Hepatocyte (in vitro differentiated cells): ENCODE measurements around the gene PTH1R. TPM values are rescaled to one million over a fixed set of nuclear protein-coding genes. Genes with fewer than 3 reads are reported as not detected.
A peak's percentile ranks its signal among the peaks of the same experiment; 100 is the strongest.

Experiments
- DNase-seq: peaks from one replicate; pipeline ENCODE4 v3.0.0-alpha.2; 2016; ENCODE audit warnings: low spot score
- H2AFZ ChIP-seq: fragments of 200-600 bp; sonication (generic); 2 replicates; pipeline ENCODE4 v1.6.0; 2016; ENCODE audit warnings: antibody characterized with exemption, mild to moderate bottlenecking
- H3K27ac ChIP-seq: fragments of 200-600 bp; sonication (generic); 2 replicates; pipeline ENCODE4 v1.5.1; 2016; ENCODE audit warnings: mild to moderate bottlenecking
- H3K27me3 ChIP-seq: fragments of 200-600 bp; sonication (generic); 2 replicates; pipeline ENCODE4 v1.6.1; 2016
- H3K36me3 ChIP-seq: fragments of 200-600 bp; sonication (generic); replicated peaks from 2 replicates; pipeline ENCODE4 v1.5.1; 2016; ENCODE audit warnings: low read depth; ENCODE audit not compliant: insufficient read depth
- H3K4me1 ChIP-seq: fragments of 200-600 bp; sonication (generic); 2 replicates; pipeline ENCODE4 v1.5.1; 2016; ENCODE audit warnings: mild to moderate bottlenecking, moderate library complexity; ENCODE audit not compliant: insufficient read depth
- H3K4me2 ChIP-seq: fragments of 200-600 bp; sonication (generic); 2 replicates; pipeline ENCODE4 v1.6.0; 2016
- H3K4me3 ChIP-seq: fragments of 200-600 bp; sonication (generic); 2 replicates; pipeline ENCODE4 v1.5.1; 2016; ENCODE audit warnings: mild to moderate bottlenecking
- H3K79me2 ChIP-seq: fragments of 200-600 bp; sonication (generic); 2 replicates; pipeline ENCODE4 v1.6.0; 2017; ENCODE audit warnings: mild to moderate bottlenecking
- H3K9me2 ChIP-seq: fragments of 200-600 bp; sonication (generic); replicated peaks from 2 replicates; pipeline ENCODE4 v1.6.0; 2017; ENCODE audit warnings: mild to moderate bottlenecking; ENCODE audit not compliant: insufficient read depth
- H3K9me3 ChIP-seq: fragments of 200-600 bp; sonication (generic); 2 replicates; pipeline ENCODE4 v1.5.1; 2016; ENCODE audit warnings: low read depth, mild to moderate bottlenecking
- H4K20me1 ChIP-seq: fragments of 200-600 bp; sonication (generic); 2 replicates; pipeline ENCODE4 v1.6.0; 2016; ENCODE audit warnings: mild to moderate bottlenecking; ENCODE audit not compliant: insufficient read depth, poor library complexity, severe bottlenecking
- CTCF ChIP-seq: fragments of 200-600 bp; sonication (generic); IDR thresholded peaks from 2 replicates; pipeline ENCODE4 v1.5.1; 2016; ENCODE audit warnings: antibody characterized with exemption, mild to moderate bottlenecking; ENCODE audit not compliant: poor library complexity
- EZH2 ChIP-seq: fragments of 200-600 bp; sonication (generic); IDR thresholded peaks from 2 replicates; pipeline ENCODE4 v1.6.1; 2016; ENCODE audit warnings: antibody characterized with exemption, mild to moderate bottlenecking, borderline replicate concordance
- EZH2phosphoT487 ChIP-seq: fragments of 200-600 bp; sonication (generic); IDR thresholded peaks from one replicate; pipeline ENCODE4 v1.6.1; 2018; ENCODE audit warnings: antibody characterized with exemption, mild to moderate bottlenecking, low read depth, moderate library complexity; ENCODE audit not compliant: unreplicated experiment, severe bottlenecking
- WGBS: methylation state at CpG from one replicate; pipeline ENCODE4 v1.1.6; 2016; ENCODE audit warnings: low lambda C conversion rate; ENCODE audit errors: missing lambda C conversion rate; 5-methylcytosine and 5-hydroxymethylcytosine counted together
- polyA plus RNA-seq: library from polyadenylated mRNA; unstranded; fragments of >200 nt; fragmentation: Nextera tagmentation; extraction: Ambion mirVana; gene quantifications from 2 replicates; pipeline ENCODE4 v1.2.1, GENCODE V29; 2016
- total RNA-seq: library from RNA; depleted of rRNA; stranded (reverse); fragments of >200 nt; gene quantifications from 2 replicates; pipeline ENCODE4 v1.2.3, GENCODE V29; 2014

PTH1R gene
- total and polyA plus RNA-seq, 2 experiments from 2014 or later = 14.5 to 31.0 TPM

DNA sequence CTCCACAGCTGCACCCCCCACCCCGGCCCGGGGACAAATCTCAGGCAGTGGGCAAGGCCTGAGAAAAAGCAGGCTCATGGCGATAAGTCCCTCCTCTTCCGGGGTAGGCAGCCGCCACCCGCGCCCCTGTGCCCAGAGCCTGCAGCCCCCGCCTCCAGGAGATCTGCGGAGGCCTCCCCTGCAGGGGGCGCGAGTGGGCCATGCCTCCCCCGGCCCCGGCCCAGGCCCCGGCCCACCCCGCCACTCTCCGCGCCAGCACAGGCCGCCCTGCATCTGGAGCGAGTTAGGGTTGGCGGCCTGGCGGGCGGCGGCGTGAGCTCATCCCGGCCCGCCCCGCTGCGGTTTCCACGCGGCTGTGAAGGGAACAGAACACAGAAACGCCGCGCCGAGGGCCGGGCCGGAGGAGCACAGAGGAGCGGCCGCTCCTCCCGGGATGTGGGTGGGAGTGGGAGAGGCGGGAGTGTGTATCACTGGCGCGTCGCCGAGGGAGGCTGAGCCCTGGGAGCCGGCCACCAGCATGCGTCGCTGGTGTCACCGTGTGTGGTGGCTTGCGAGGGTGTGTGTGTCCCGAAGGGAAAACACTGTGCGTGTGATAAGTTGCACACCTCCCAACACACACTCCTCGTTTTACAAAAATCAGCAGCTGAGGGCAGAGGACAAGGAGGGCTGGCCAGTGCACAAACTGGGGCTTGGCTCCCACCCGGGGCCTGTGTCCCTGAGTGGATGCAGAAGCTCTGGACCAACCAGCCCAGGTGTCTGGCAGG, 31.5 kb upstream of the PTH1R start:
- peak overlapping the region; percentile 94 for H3K4me2 ChIP-seq

GRCh38 chr3:46846624-46847542, 30.6 kb upstream of the PTH1R start:
- H3K27ac ChIP-seq = peak overlapping the region; percentile 96
- no peak overlapping the region for H3K4me3 ChIP-seq
- no peaks in the 10 kb centered on the region for H3K79me2 ChIP-seq
- H4K20me1 ChIP-seq = no peaks in the 10 kb centered on the region
- H3K9me2 ChIP-seq = no peaks in the 10 kb centered on the region
- no peaks in the 10 kb centered on the region for H3K36me3 ChIP-seq
- peaks cover 45% of the 10 kb centered on the region for H3K4me1 ChIP-seq
- no peaks in the 10 kb centered on the region for H3K27me3 ChIP-seq
- peak overlapping the region; percentile 94 for H3K4me2 ChIP-seq
- TF ChIP-seq EZH2phosphoT487 (no peak), EZH2 (no peak), CTCF (no peak)
- 92% methylated on average over 9 of the region's 9 CpGs for WGBS
- peak overlapping the region; percentile 97 for H2AFZ ChIP-seq
- H3K9me3 ChIP-seq = peaks cover 4% of the 10 kb centered on the region
- DNase-seq = no peak

More for the DNA sequence above, 31.5 kb upstream of the PTH1R start:
- no peaks in the 10 kb centered on the region for H4K20me1 ChIP-seq
- peak overlapping the region; percentile 96 for H3K27ac ChIP-seq
- TF ChIP-seq CTCF (peak; percentile 62), EZH2 (no peak), EZH2phosphoT487 (no peak)
- peak overlapping the region; percentile 40 for H3K4me3 ChIP-seq
- no peaks in the 10 kb centered on the region for H3K27me3 ChIP-seq
- no peaks in the 10 kb centered on the region for H3K36me3 ChIP-seq
- H2AFZ ChIP-seq = peak overlapping the region; percentile 97
- 26% methylated on average over 30 of the region's 53 CpGs for WGBS
- no peaks in the 10 kb centered on the region for H3K9me2 ChIP-seq
- peaks cover 10% of the 10 kb centered on the region for H3K9me3 ChIP-seq
- H3K4me1 ChIP-seq = peaks cover 45% of the 10 kb centered on the region
- DNase-seq = peak; percentile 92
- H3K79me2 ChIP-seq = no peaks in the 10 kb centered on the region

- H3K9me3 ChIP-seq = peaks cover 3% of the 10 kb centered on the region
- no peak overlapping the region for H2AFZ ChIP-seq
- H3K79me2 ChIP-seq = no peaks in the 10 kb centered on the region
- no peaks in the 10 kb centered on the region for H3K36me3 ChIP-seq
- 98% methylated on average over 5 of the region's 5 CpGs for WGBS
- no peaks in the 10 kb centered on the region for H3K27me3 ChIP-seq
- H3K27ac ChIP-seq = peak overlapping the region; percentile 76
- no peaks in the 10 kb centered on the region for H4K20me1 ChIP-seq
- H3K9me2 ChIP-seq = no peaks in the 10 kb centered on the region
- H3K4me1 ChIP-seq = peaks cover 45% of the 10 kb centered on the region
- DNase-seq = no peak
- no peak overlapping the region for H3K4me2 ChIP-seq
- TF ChIP-seq EZH2phosphoT487 (no peak), EZH2 (no peak)
- H3K4me3 ChIP-seq = no peak overlapping the region
Observed at GRCh38 chr3:46847744-46848143, 29.8 kb upstream of the PTH1R start.
